SIG-M5 treated with dmso at 0.1 percent for 504 hours (cell line): Measurements from ENCODE around the gene MED22.

Experiments
- DNase-seq: peaks from one replicate; lab custom pipeline; 2025; ENCODE audit not compliant: unreplicated experiment; lab: John Stamatoyannopoulos, UW

MED22 gene

GRCh38 chr9:133356391-133357091, 8.6 kb upstream of the MED22 start, which contains the start of the genes SURF1 and SURF2:
SURF1 (minus strand) TSS chr9:133356487; CDS start chr9:133356453, 34 bp downstream.
SURF2 (plus strand) TSS chr9:133356550; CDS start chr9:133356593, 43 bp downstream.
- DNase-seq: peak; percentile 73

DNA sequence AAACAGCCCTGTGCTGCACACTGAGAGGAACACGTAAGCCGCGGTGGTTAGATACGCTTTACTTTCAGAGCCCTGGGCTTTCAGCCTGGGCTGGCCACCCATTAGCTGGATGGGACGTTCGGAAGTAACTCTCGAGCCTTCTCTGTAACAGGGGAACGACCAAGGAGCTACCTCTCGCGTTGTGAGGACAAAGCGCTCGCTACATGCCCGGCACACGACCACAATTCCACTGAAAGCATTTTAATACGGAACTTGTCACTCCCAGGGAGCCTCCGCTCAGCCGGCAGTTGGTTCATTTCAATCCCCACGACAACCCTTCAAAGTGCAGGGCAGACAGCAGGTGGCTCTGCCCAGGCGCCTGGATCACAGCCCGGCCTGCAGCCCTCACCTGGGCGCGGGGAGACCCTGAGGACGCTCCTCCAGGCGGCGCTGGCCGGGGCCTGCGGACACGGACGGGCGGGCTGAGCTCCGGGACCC, 8.0 kb upstream of the MED22 start:
- no peak for DNase-seq

DNA sequence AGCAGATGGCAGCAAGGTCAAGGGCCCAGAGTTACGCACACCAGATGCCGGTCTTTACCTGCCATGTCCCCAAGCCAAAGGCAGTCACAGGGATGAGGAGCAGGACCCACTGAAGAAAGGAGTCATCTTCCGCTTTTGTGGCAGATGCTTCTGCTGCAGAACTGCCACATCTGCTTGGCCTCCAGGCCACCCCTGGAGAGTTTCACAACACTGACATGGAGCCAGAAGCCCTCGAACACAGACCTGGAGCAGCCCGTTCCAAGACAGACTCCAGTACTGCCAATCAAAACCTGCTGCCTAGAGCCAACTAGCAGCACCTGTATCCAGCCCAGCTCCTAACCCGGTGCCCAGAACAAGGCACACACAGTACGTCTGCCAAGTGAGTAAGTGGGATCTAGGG, 6.8 kb upstream of the MED22 start:
- DNase-seq: peak; percentile 87

DNA sequence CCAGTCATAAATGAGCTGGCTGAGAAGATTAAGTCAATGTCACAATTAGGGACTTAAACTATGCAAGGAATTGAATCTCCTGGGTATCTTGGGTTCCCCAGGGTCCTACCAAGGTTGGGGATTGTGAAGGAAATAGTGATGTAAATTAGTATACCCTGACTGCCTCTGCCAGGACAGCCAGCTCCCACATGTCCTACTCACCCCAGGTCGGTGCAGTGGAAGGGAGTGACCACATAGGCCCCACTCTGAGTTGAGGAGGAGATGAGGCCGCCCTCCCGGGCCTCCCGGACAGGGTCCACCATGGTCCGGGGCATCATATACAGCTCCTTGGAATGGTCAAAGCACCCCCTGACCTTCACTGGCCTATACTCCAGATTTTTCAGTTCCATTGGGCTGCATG, 5.6 kb upstream of the MED22 start:
- DNase-seq: no peak

DNA sequence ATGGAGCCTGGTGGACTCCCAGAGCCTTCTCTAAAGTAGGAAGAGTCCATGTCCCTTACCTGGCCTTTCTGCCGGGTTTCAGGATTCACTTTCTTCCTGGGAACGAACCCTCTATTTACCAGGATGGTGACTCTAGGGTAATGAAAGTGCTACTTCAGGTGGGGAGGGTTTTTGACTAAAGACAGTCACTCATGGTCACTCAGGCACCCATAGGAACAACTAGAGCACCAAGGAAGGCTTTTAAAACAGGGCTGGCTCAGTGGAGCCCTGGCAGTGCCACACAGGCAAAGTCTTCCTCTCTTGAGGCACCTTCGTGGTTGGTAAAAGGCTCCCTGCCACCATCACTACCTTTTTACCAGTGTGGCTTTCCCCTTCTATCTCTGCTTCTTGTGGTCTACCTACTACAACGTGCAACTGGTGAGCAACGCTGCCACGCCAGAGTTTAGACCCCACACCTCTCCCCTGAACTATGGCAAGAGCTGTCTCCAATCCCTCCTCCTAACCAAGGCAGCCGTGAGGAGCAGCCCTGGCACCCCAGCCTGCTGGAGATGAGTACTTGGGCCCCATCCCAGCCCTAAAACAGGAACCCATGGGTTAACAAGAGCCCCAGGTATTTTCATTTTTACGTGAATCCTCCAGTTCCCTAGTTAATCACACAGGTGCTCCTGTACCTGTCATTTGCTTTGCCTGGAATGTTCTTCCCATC, 4.9 kb upstream of the MED22 start:
- DNase-seq: no peak

- DNase-seq: peak; percentile 64
Observed at GRCh38 chr9:133351908-133352634, 4.1 kb upstream of the MED22 start.

DNA sequence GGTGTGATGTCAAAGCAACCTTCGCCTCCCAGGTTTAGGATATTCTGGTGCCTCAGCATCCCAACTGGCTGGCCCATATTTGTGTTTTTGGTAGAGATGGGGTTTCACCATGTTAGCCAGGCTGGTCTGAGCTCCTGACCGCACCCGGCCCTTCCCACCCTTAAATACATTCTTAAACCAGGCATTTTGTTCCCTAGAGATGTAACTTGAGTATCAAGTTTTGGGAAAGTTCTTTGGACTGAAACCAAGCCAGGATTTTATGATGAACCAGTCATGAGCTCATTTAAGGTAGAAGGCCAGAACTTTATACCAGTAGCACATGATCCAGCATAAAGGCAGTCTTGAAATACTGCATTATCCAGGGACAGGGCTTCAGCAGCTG, 3.6 kb upstream of the MED22 start:
- DNase-seq: no peak

- DNase-seq: no peak
Observed at GRCh38 chr9:133349965-133350616, 2.2 kb upstream of the MED22 start.

DNA sequence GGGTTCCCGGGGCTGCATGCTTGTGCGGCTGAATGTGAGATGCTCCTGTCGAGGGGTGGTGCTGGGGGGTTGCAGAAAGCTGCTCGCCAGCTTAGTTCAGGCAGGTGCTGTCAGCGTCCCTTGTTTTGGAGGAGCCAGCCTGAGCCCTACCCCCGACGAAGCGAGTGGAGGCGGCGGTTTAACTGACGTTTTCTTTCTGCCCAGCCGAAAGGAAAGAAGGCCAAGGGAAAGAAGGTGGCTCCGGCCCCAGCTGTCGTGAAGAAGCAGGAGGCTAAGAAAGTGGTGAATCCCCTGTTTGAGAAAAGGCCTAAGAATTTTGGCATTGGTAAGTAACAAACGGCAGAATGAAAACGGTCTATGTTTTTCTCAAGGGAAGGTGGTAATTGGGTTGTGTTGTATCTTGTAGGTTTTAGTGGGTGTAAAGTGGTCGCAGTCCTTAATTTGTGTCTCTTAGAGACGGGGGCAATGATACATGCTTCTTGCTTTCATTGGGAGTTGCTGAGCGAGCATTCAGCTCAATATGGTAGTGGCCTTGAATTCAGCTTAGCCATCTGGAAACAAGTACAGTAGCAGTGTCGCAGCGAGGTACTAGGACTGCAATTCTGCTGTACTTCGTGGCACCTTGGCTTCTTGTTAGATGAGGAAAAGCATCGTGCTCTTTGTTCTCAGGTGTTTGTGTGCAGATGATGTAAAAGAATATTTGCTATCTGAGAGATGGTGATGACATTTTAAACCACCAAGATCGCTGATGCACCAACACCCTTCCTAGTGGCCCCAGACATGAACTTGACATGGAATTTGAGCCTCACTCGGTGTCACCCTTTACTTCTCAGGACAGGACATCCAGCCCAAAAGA, 1.0 kb upstream of the MED22 start:
- no peak for DNase-seq

GRCh38 chr9:133347515-133347984, 381 bp downstream of the MED22 start:
- no peak for DNase-seq

DNA sequence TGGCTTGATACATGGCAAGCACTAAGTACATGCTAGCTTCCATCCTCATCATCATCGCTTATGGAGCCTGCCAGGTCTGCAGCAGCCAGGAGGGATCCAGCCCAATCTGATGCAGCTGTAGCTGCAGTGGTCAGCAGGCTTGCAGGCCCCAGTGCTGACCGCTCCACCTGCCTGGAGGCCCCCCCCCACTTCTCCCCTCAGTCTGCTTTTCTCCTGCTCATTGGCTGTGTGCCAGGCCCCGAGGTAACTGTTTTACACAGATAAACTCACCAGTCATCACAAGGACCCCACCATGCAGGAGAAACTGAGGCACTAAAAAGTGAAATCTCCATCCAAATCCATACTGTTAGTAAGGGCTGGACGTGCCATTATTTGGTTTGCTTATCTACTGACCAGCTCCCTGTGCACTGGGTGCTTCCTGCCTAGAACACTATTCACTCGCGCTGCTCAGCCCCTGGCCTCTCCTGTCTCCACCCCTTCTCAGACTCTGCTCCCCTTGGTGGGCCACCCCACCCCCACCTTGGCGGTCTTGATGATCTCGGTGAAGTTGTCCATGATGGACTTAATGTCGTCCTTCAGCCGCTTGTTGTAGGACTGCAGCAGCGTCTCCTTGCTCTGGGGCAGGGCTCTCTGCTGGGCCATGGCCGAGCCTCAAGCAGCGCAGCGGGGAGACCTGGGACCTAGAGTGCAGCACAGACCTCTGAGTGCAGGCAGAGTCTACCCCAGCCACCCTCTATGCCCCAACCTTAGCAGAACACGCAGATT, 1.7 kb downstream of the MED22 start:
- DNase-seq: no peak

GRCh38 chr9:133345596-133345995, 2.3 kb downstream of the MED22 start:
- DNase-seq: no peak

DNA sequence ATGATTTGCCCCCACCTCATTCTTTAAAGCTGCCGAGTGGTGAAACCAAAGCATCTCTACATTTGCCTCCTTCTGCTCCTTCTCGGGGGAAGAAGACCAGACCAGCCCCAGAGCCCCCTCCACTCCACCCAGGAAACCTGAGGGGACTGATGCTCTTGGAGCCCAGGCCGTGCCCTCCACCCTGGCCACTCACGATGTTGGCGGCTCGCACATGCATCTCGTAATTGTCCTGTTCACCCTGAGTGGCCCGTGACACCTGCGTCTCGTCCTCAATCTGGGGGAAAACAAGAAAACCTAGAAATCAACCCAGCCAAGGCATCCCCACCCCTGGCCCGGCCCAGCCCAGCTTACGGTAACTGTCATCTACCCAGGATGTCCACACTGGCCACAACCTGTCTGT, 3.0 kb downstream of the MED22 start:
- no peak for DNase-seq

DNA sequence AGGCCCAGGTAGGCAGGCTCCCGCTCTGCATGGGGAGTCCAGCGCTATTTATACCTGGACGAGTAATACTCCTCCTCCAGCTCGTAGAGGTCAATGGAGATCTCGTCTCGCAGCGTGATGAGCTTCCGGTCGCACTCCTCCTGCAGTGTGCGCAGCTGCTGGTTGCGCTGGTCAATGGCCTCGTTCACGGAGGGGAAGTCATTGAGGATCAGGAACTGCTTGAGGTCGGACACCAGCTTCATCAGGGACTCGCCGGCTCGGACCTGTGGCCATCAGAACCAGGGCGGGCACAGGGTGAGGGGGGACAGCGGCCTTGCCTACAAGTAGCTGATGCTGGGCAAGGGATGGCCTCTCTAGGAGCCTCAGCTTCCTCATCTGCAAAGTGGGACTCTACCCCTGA, 3.9 kb downstream of the MED22 start:
- no peak for DNase-seq

DNA sequence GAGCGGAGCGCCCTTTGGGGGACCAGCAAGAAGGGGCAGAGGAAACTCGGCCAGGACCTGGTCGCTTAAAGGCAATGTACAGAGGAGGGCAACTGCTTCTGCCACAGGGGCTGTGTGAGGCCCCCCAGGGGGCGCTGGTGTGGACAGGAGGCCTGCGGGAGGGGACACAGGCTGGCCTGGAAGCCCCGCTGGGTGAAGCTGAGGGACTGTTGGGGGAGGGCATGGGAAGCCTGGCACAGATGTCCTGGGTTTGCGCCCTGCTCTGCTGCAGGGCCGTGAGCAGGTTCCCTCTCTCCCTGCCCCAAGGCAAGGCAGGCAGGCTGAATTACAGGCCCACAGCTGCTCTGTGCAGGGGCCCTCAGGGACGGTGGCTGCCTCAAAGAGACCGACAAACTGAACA, 5.4 kb downstream of the MED22 start:
- DNase-seq: no peak

- no peak for DNase-seq
Observed at GRCh38 chr9:133342069-133342406, 5.9 kb downstream of the MED22 start.

- no peak for DNase-seq
Observed at GRCh38 chr9:133341369-133342068, 6.4 kb downstream of the MED22 start.

GRCh38 chr9:133340916-133341315, 7.0 kb downstream of the MED22 start:
- DNase-seq: no peak

DNA sequence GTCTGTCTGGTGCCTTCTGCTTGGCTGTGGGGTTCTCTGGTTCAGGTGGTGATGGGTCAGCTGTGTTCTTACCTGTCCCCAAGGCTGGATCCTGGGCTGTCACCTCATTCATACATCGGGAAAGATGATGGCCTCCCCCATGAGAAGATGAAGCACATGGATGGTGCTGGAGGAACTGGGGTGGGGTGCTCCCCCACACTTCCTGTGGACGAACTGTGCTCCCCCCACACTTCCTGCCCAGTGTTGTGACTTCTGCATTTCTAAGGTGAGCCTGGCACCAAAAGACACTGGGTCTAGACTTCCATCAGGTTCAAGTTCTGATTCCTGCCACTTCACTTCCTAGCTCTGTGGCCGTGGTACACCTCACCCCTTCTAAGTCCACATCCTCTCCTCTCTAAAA, 7.7 kb downstream of the MED22 start:
- DNase-seq: no peak
